HepG2 (cell line): ENCODE measurements around the gene SPAG9. TPM values are rescaled to one million over a fixed set of nuclear protein-coding genes. Genes with fewer than 3 reads are reported as not detected.

Source experiments
- CBFB ChIP-seq: sonication (generic); formaldehyde crosslinking; IDR thresholded peaks from 2 replicates; pipeline ENCODE4 v1.4.0; 2020; ENCODE audit warnings: missing genetic modification reagents
- EZH2 ChIP-seq: conservative IDR thresholded peaks from 2 replicates; pipeline ENCODE4 v1.6.1; 2012; ENCODE audit warnings: mild to moderate bottlenecking, low read depth, low read length, moderate library complexity
- GATAD2A ChIP-seq: IDR thresholded peaks from 2 replicates; pipeline ENCODE4 v1.6.1; 2016
- GZF1 ChIP-seq: sonication (generic); formaldehyde crosslinking; IDR thresholded peaks from 2 replicates; pipeline ENCODE4 v1.5.1; 2020; ENCODE audit warnings: mild to moderate bottlenecking, missing genetic modification reagents
- NR1H2 ChIP-seq: sonication (generic); formaldehyde crosslinking; IDR thresholded peaks from 2 replicates; pipeline ENCODE4 v1.8.1; 2022; ENCODE audit warnings: low read depth, missing genetic modification reagents, borderline replicate concordance
- RXRA ChIP-seq: sonication (generic); formaldehyde crosslinking; IDR thresholded peaks from 2 replicates; pipeline ENCODE4 v1.5.1; 2020; ENCODE audit warnings: missing genetic modification reagents
- SAFB2 ChIP-seq: sonication (generic); formaldehyde crosslinking; IDR thresholded peaks from 2 replicates; pipeline ENCODE4 v1.5.1; 2020; ENCODE audit warnings: missing genetic modification reagents, low read depth, mild to moderate bottlenecking, borderline replicate concordance
- SAP130 ChIP-seq: IDR thresholded peaks from 2 replicates; pipeline ENCODE4 v1.6.1; 2016; ENCODE audit warnings: low read depth
- SATB2 ChIP-seq: sonication (generic); formaldehyde crosslinking; IDR thresholded peaks from 2 replicates; pipeline ENCODE4 v1.5.0; 2020; ENCODE audit warnings: missing genetic modification reagents
- SETDB1 ChIP-seq: sonication (generic); formaldehyde crosslinking; IDR thresholded peaks from 2 replicates; pipeline ENCODE4 v1.5.1; 2020; ENCODE audit warnings: missing genetic modification reagents, mild to moderate bottlenecking, borderline replicate concordance
- TOPORS ChIP-seq: sonication (generic); formaldehyde crosslinking; IDR thresholded peaks from 2 replicates; pipeline ENCODE4 v1.8.0; 2023; ENCODE audit warnings: mild to moderate bottlenecking, missing genetic modification reagents
- ZMYM2 ChIP-seq: sonication (generic); formaldehyde crosslinking; IDR thresholded peaks from 2 replicates; pipeline ENCODE4 v1.8.0; 2022; ENCODE audit warnings: mild to moderate bottlenecking, missing genetic modification reagents
- ZNF253 ChIP-seq: sonication (generic); formaldehyde crosslinking; IDR thresholded peaks from 2 replicates; pipeline ENCODE4 v1.8.0; 2022; ENCODE audit warnings: mild to moderate bottlenecking, missing genetic modification reagents, borderline replicate concordance
- ZNF44 ChIP-seq: sonication (generic); formaldehyde crosslinking; IDR thresholded peaks from 2 replicates; pipeline ENCODE4 v1.5.1; 2020; ENCODE audit warnings: mild to moderate bottlenecking, missing genetic modification reagents
- ZNF501 ChIP-seq: sonication (generic); formaldehyde crosslinking; IDR thresholded peaks from 2 replicates; pipeline ENCODE4 v1.5.1; 2020; ENCODE audit warnings: mild to moderate bottlenecking, moderate library complexity, missing genetic modification reagents
- ZNF713 ChIP-seq: sonication (generic); formaldehyde crosslinking; IDR thresholded peaks from 2 replicates; pipeline ENCODE4 v1.4.0; 2020; ENCODE audit warnings: mild to moderate bottlenecking, missing genetic modification reagents
- ZNF850 ChIP-seq: sonication (generic); formaldehyde crosslinking; conservative IDR thresholded peaks from 2 replicates; pipeline ENCODE4 v1.9.0; 2021; ENCODE audit warnings: mild to moderate bottlenecking, missing genetic modification reagents
- ZSCAN20 ChIP-seq: sonication (generic); formaldehyde crosslinking; IDR thresholded peaks from 2 replicates; pipeline ENCODE4 v1.4.0; 2020; ENCODE audit warnings: missing genetic modification reagents, mild to moderate bottlenecking, borderline replicate concordance
- polyA plus RNA-seq, 8 experiments: library from polyadenylated mRNA; depleted of rRNA in 3 of 8; stranded (reverse) in 7 of 8; unstranded in 1 of 8; fragments of >200 nt; fragmentation: Illumina TruSeq in 4 of 8; extraction: Trizol in 4 of 8; gene quantifications; 2 replicates each; pipeline versions ENCODE4 v1.2.1 to v1.2.3, GENCODE V29; 2011 to 2016; ENCODE audit warnings: low read depth in 4 of 8, missing spikeins in 1 of 8, mixed read lengths in 1 of 8; ENCODE audit not compliant: insufficient read depth in 1 of 8
- total RNA-seq, 5 experiments: library from RNA; depleted of rRNA; stranded (reverse); fragments of >200 nt; fragmentation: Illumina TruSeq; extraction: Trizol; gene quantifications; 2 replicates each; pipeline ENCODE4 v1.2.3, GENCODE V29; 2016; ENCODE audit warnings: low read depth in 1 of 5
- TF ChIP-seq, protein P1 (sequence below): sonication (generic); formaldehyde crosslinking; IDR thresholded peaks from 2 replicates; pipeline ENCODE4 v1.5.1; 2020; ENCODE audit warnings: missing genetic modification reagents, mild to moderate bottlenecking, borderline replicate concordance
- TF ChIP-seq, protein P2 (sequence below): sonication (generic); formaldehyde crosslinking; IDR thresholded peaks from 2 replicates; pipeline ENCODE4 v1.4.0; 2020; ENCODE audit warnings: missing genetic modification reagents; ENCODE audit errors: not compliant biosample characterization
- TF ChIP-seq, protein P3 (sequence below): IDR thresholded peaks from 2 replicates; pipeline ENCODE4 v1.6.1; 2016; ENCODE audit warnings: low read depth
- TF ChIP-seq, protein P4 (sequence below): IDR thresholded peaks from 2 replicates; pipeline ENCODE4 v1.6.1; 2016; ENCODE audit warnings: missing genetic modification reagents, missing compliant biosample characterization
- TF ChIP-seq, protein P5 (sequence below): sonication (generic); formaldehyde crosslinking; IDR thresholded peaks from 2 replicates; pipeline ENCODE4 v1.5.1; 2020; ENCODE audit warnings: mild to moderate bottlenecking, missing genetic modification reagents, borderline replicate concordance

The SPAG9 gene
- total and polyA plus RNA-seq, 2 of the 13 experiments (the other 11 are each of a cell fraction or from before 2014, with no cell fraction given) = 43.2 to 78.6 TPM

DNA sequence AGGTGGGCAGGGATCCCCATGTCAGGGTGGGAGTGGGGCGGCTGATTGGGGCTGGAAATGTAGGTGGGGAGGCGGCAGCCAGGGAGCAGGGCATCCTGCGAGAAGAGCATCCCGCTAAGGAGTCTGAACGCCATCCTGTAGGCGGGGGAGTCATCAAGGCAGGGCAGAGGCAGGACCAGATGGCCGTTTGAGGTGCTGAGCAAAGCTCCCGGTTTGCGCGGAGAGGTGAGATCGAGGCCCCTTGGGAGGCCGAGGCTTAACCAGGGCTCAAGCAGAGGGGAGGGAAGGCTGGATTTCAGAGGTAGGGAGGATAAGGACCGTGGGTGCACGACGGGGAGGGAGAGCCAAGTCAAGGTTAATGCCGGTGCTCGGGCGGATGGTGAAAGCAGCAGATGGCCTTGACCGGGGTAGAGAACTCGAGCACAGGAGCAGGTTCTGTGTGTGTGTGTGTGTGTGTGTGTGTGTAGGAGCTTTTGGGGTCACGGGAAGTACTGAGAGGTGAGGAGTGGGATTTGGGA lies 45.1 kb upstream of the SPAG9 start (continued):
- TF ChIP-seq NR1H2 = no peak
- no peak for TF ChIP-seq ZNF44 (CRISPR knock-in tag)
- TF ChIP-seq RXRA (CRISPR knock-in tag) = peak; percentile 13
- no peak for TF ChIP-seq ZMYM2 (CRISPR knock-in tag)
- TF ChIP-seq GZF1 (CRISPR knock-in tag) = no peak
- TF ChIP-seq, protein P1, sequence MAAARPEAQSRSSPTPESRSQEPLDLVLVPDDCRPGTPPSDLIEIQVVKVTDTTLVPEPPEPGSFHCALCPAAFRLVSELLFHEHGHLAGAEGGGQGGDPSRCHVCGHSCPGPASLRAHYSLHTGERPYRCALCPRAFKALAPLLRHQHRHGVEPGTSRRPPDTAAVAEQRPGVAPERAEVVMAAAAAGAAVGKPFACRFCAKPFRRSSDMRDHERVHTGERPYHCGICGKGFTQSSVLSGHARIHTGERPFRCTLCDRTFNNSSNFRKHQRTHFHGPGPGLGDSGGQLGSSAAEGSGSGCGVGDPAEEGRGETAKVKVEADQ (CRISPR knock-in tag) = no peak
- TF ChIP-seq ZNF253 (CRISPR knock-in tag) = no peak
- no peak for TF ChIP-seq ZNF713
- TF ChIP-seq EZH2 = no peak
- TF ChIP-seq, protein P2, sequence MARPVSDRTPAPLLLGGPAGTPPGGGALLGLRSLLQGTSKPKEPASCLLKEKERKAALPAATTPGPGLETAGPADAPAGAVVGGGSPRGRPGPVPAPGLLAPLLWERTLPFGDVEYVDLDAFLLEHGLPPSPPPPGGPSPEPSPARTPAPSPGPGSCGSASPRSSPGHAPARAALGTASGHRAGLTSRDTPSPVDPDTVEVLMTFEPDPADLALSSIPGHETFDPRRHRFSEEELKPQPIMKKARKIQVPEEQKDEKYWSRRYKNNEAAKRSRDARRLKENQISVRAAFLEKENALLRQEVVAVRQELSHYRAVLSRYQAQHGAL = no peak
- TF ChIP-seq SAP130 (CRISPR knock-in tag) = no peak
- TF ChIP-seq ZNF850 (CRISPR knock-in tag) = no peak
- TF ChIP-seq, protein P3, sequence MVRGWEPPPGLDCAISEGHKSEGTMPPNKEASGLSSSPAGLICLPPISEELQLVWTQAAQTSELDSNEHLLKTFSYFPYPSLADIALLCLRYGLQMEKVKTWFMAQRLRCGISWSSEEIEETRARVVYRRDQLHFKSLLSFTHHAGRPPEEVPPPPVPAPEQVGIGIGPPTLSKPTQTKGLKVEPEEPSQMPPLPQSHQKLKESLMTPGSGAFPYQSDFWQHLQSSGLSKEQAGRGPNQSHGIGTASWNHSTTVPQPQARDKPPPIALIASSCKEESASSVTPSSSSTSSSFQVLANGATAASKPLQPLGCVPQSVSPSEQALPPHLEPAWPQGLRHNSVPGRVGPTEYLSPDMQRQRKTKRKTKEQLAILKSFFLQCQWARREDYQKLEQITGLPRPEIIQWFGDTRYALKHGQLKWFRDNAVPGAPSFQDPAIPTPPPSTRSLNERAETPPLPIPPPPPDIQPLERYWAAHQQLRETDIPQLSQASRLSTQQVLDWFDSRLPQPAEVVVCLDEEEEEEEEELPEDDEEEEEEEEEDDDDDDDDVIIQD (CRISPR knock-in tag) = no peak
- TF ChIP-seq, protein P4, sequence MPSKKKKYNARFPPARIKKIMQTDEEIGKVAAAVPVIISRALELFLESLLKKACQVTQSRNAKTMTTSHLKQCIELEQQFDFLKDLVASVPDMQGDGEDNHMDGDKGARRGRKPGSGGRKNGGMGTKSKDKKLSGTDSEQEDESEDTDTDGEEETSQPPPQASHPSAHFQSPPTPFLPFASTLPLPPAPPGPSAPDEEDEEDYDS (CRISPR knock-in tag) = no peak
- TF ChIP-seq SETDB1 (CRISPR knock-in tag) = no peak
- TF ChIP-seq ZNF501 = peak; percentile 86
- TF ChIP-seq GATAD2A (CRISPR knock-in tag) = no peak
- no peak for TF ChIP-seq TOPORS (CRISPR knock-in tag)
- no peak for TF ChIP-seq SATB2 (CRISPR knock-in tag)
- no peak for TF ChIP-seq CBFB (CRISPR knock-in tag)
- TF ChIP-seq, protein P5, sequence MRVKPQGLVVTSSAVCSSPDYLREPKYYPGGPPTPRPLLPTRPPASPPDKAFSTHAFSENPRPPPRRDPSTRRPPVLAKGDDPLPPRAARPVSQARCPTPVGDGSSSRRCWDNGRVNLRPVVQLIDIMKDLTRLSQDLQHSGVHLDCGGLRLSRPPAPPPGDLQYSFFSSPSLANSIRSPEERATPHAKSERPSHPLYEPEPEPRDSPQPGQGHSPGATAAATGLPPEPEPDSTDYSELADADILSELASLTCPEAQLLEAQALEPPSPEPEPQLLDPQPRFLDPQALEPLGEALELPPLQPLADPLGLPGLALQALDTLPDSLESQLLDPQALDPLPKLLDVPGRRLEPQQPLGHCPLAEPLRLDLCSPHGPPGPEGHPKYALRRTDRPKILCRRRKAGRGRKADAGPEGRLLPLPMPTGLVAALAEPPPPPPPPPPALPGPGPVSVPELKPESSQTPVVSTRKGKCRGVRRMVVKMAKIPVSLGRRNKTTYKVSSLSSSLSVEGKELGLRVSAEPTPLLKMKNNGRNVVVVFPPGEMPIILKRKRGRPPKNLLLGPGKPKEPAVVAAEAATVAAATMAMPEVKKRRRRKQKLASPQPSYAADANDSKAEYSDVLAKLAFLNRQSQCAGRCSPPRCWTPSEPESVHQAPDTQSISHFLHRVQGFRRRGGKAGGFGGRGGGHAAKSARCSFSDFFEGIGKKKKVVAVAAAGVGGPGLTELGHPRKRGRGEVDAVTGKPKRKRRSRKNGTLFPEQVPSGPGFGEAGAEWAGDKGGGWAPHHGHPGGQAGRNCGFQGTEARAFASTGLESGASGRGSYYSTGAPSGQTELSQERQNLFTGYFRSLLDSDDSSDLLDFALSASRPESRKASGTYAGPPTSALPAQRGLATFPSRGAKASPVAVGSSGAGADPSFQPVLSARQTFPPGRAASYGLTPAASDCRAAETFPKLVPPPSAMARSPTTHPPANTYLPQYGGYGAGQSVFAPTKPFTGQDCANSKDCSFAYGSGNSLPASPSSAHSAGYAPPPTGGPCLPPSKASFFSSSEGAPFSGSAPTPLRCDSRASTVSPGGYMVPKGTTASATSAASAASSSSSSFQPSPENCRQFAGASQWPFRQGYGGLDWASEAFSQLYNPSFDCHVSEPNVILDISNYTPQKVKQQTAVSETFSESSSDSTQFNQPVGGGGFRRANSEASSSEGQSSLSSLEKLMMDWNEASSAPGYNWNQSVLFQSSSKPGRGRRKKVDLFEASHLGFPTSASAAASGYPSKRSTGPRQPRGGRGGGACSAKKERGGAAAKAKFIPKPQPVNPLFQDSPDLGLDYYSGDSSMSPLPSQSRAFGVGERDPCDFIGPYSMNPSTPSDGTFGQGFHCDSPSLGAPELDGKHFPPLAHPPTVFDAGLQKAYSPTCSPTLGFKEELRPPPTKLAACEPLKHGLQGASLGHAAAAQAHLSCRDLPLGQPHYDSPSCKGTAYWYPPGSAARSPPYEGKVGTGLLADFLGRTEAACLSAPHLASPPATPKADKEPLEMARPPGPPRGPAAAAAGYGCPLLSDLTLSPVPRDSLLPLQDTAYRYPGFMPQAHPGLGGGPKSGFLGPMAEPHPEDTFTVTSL = no peak
- TF ChIP-seq SAFB2 (CRISPR knock-in tag) = no peak
- TF ChIP-seq ZSCAN20 = no peak
